SK-N-SH (cell line): ENCODE results near the gene KIF1A. TPM values are rescaled to one million over a fixed set of nuclear protein-coding genes. Genes with fewer than 3 reads are reported as not detected.

Source experiments
- CTCF ChIA-PET: fragments of 300-600, 350-600 bp; formaldehyde crosslinking; extraction: SDS; loops from one replicate; lab custom pipeline; 2021; lab: Yijun Ruan, JAX
- POLR2A ChIA-PET: fragments of 350-600 bp; sonication (Branson Sonifier 250); formaldehyde crosslinking; extraction: SDS; loops from one replicate; lab custom pipeline; 2020; ENCODE audit warnings: antibody characterized with exemption, inconsistent platforms; lab: Yijun Ruan, JAX
- DNase-seq: peaks from one replicate; pipeline ENCODE4 v3.0.0; 2012
- H2AFZ ChIP-seq: fragments of 200-600 bp; sonication (generic); 2 replicates; pipeline ENCODE4 v1.8.1; 2016; ENCODE audit warnings: antibody characterized with exemption, mild to moderate bottlenecking, low read depth
- H3F3A ChIP-seq: fragments of 200-600 bp; sonication (generic); replicated peaks from 2 replicates; pipeline ENCODE3; 2016; ENCODE audit warnings: antibody characterized with exemption, mild to moderate bottlenecking; ENCODE audit not compliant: insufficient read depth
- H3K27ac ChIP-seq, 2 experiments: fragments of 200-500 bp in 1 of 2; fragments of 200-600 bp in 1 of 2; sonication (Bioruptor generic) in 1 of 2; sonication (generic), shearing (Covaris generic) in 1 of 2; 2 replicates each; pipeline versions ENCODE4 v1.5.1 to v1.6.1; 2014 to 2016; ENCODE audit warnings: low read depth in 2 of 2, inconsistent platforms in 1 of 2, low read length in 1 of 2, mild to moderate bottlenecking in 1 of 2, mixed read lengths in 1 of 2
- H3K27me3 ChIP-seq: fragments of 200-600 bp; sonication (generic), shearing (Covaris generic); 2 replicates; pipeline ENCODE4 v1.6.1; 2016; ENCODE audit warnings: mixed run types; ENCODE audit not compliant: insufficient read depth
- H3K36me3 ChIP-seq, 2 experiments: fragments of 200-500 bp in 1 of 2; fragments of 200-600 bp in 1 of 2; sonication (Bioruptor generic) in 1 of 2; sonication (generic) in 1 of 2; replicated peaks in 1 of 2; 2 replicates each; pipeline versions ENCODE3 to v1.5.1; 2014 to 2016; ENCODE audit warnings: low read length in 1 of 2, mild to moderate bottlenecking in 1 of 2; ENCODE audit not compliant: insufficient read depth in 2 of 2, control insufficient read depth in 1 of 2
- H3K4me1 ChIP-seq, 2 experiments: fragments of 200-500 bp in 1 of 2; fragments of 200-600 bp in 1 of 2; sonication (Bioruptor generic) in 1 of 2; sonication (generic), shearing (Covaris generic) in 1 of 2; 2 replicates each; pipeline versions ENCODE4 v1.5.1 to v1.6.1; 2014 to 2016; ENCODE audit warnings: low read depth in 1 of 2, low read length in 1 of 2, mixed run types in 1 of 2; ENCODE audit not compliant: insufficient read depth in 2 of 2, control insufficient read depth in 1 of 2
- H3K4me2 ChIP-seq: fragments of 200-600 bp; sonication (generic), shearing (Covaris generic); 2 replicates; pipeline ENCODE4 v1.6.1; 2017; ENCODE audit warnings: mixed run types
- H3K4me3 ChIP-seq, 2 experiments: fragments of 200-500 bp in 1 of 2; fragments of 200-600 bp in 1 of 2; sonication (Bioruptor generic) in 1 of 2; sonication (generic), shearing (Covaris generic) in 1 of 2; 2 replicates each; pipeline versions ENCODE4 v1.5.1 to v1.8.1; 2014 to 2016; ENCODE audit warnings: low read depth in 2 of 2, inconsistent platforms in 1 of 2, low read length in 1 of 2, mild to moderate bottlenecking in 1 of 2, mixed read lengths in 1 of 2, moderate library complexity in 1 of 2
- H3K79me2 ChIP-seq: fragments of 200-600 bp; sonication (generic); 2 replicates; pipeline ENCODE4 v1.8.1; 2017; ENCODE audit warnings: mild to moderate bottlenecking; ENCODE audit not compliant: insufficient read depth
- H3K9ac ChIP-seq: fragments of 200-600 bp; sonication (generic); 2 replicates; pipeline ENCODE4 v1.6.1; 2017; ENCODE audit warnings: mixed run types
- H3K9me2 ChIP-seq: fragments of 200-600 bp; sonication (generic); 2 replicates; pipeline ENCODE4 v1.6.1; 2017; ENCODE audit warnings: mixed run types
- H3K9me3 ChIP-seq: fragments of 200-600 bp; sonication (generic); 2 replicates; pipeline ENCODE4 v1.6.1; 2017; ENCODE audit warnings: mixed run types, mild to moderate bottlenecking, moderate library complexity
- H4K20me1 ChIP-seq: fragments of 200-600 bp; sonication (generic); 2 replicates; pipeline ENCODE4 v1.6.1; 2017; ENCODE audit warnings: mild to moderate bottlenecking, mixed run types; ENCODE audit not compliant: insufficient read depth
- EP300 ChIP-seq, 2 experiments: IDR thresholded peaks; 2 replicates each; pipeline versions ENCODE4 v1.4.0 to v1.6.1; 2012; ENCODE audit warnings: borderline replicate concordance in 1 of 2, low read depth in 1 of 2, low read length in 1 of 2
- EZH2phosphoT487 ChIP-seq: fragments of 200-600 bp; sonication (generic); IDR thresholded peaks from 2 replicates; pipeline ENCODE4 v1.6.1; 2017; ENCODE audit warnings: low read depth, mixed run types, mild to moderate bottlenecking, antibody characterized with exemption, moderate library complexity, borderline replicate concordance
- FOSL2 ChIP-seq: IDR thresholded peaks from 2 replicates; pipeline ENCODE4 v1.4.0; 2012; ENCODE audit warnings: low read depth, mild to moderate bottlenecking, moderate library complexity, borderline replicate concordance
- FOXJ3 ChIP-seq: sonication (generic); formaldehyde crosslinking; IDR thresholded peaks from 2 replicates; pipeline ENCODE4 v1.5.1; 2020; ENCODE audit warnings: mild to moderate bottlenecking, missing genetic modification reagents
- FOXM1 ChIP-seq: IDR thresholded peaks from 2 replicates; pipeline ENCODE4 v1.4.0; 2012; ENCODE audit warnings: low read depth, mild to moderate bottlenecking
- GABPA ChIP-seq: IDR thresholded peaks from 2 replicates; pipeline ENCODE4 v1.4.0; 2012; ENCODE audit warnings: low read depth, mild to moderate bottlenecking
- JUND ChIP-seq: IDR thresholded peaks from 2 replicates; pipeline ENCODE4 v1.4.0; 2012
- MEF2A ChIP-seq: IDR thresholded peaks from 2 replicates; pipeline ENCODE4 v1.4.0; 2012; ENCODE audit warnings: low read depth, borderline replicate concordance
- MXI1 ChIP-seq: IDR thresholded peaks from 2 replicates; pipeline ENCODE4 v1.6.1; 2012; ENCODE audit warnings: mild to moderate bottlenecking, low read depth, low read length, improper control_type of control experiment
- POLR2AphosphoS5 ChIP-seq: IDR thresholded peaks from 2 replicates; pipeline ENCODE4 v1.6.1; 2012; ENCODE audit warnings: low read depth, low read length
- RCOR1 ChIP-seq: fragments of 150-350 bp; IDR thresholded peaks from 2 replicates; pipeline ENCODE4 v1.6.1; 2017; ENCODE audit warnings: antibody characterized with exemption, low read length
- RXRA ChIP-seq: IDR thresholded peaks from 2 replicates; pipeline ENCODE4 v1.4.0; 2012; ENCODE audit warnings: low read depth, mild to moderate bottlenecking, borderline replicate concordance
- TAF1 ChIP-seq: IDR thresholded peaks from 2 replicates; pipeline ENCODE4 v1.6.1; 2012; ENCODE audit warnings: low read depth, mild to moderate bottlenecking, low read length, moderate library complexity, borderline replicate concordance
- TCF12 ChIP-seq: IDR thresholded peaks from 2 replicates; pipeline ENCODE4 v1.4.0; 2012
- TEAD4 ChIP-seq: IDR thresholded peaks from 2 replicates; pipeline ENCODE4 v1.4.0; 2012; ENCODE audit warnings: mild to moderate bottlenecking, borderline replicate concordance; ENCODE audit not compliant: insufficient read depth
- WGBS: methylation state at CpG from one replicate; pipeline ENCODE4 v1.1.6; 2017; ENCODE audit warnings: low lambda C conversion rate; 5-methylcytosine and 5-hydroxymethylcytosine counted together
- polyA plus RNA-seq, 3 experiments: library from polyadenylated mRNA; depleted of rRNA; stranded (reverse); fragments of >200 nt; gene quantifications; 2 replicates each; pipeline ENCODE4 v1.2.3, GENCODE V29; 2012
- TF ChIP-seq, protein P1 (sequence below): fragments of 150-350 bp; IDR thresholded peaks from 2 replicates; pipeline ENCODE4 v1.6.1; 2017; ENCODE audit warnings: antibody characterized with exemption, low read length, low read depth, borderline replicate concordance
- TF ChIP-seq, protein P2 (sequence below): IDR thresholded peaks from 2 replicates; pipeline ENCODE4 v1.4.0; 2012; ENCODE audit warnings: low read depth
- TF ChIP-seq, protein P3 (sequence below): IDR thresholded peaks from 2 replicates; pipeline ENCODE4 v1.4.0; 2012; ENCODE audit warnings: low read depth, borderline replicate concordance
- TF ChIP-seq, protein P4 (sequence below): fragments of 150-350 bp; IDR thresholded peaks from 2 replicates; pipeline ENCODE4 v1.6.1; 2016; ENCODE audit warnings: mild to moderate bottlenecking, low read depth, low read length
- TF ChIP-seq, protein P5 (sequence below): fragments of 200-600 bp; sonication (generic); IDR thresholded peaks from 2 replicates; pipeline ENCODE4 v1.6.1; 2017; ENCODE audit warnings: antibody characterized with exemption, mild to moderate bottlenecking, moderate library complexity

Gene KIF1A
- polyA plus RNA-seq, 1 of the 3 experiments (the other 2 are of a cell fraction): 0.21 TPM

DNA sequence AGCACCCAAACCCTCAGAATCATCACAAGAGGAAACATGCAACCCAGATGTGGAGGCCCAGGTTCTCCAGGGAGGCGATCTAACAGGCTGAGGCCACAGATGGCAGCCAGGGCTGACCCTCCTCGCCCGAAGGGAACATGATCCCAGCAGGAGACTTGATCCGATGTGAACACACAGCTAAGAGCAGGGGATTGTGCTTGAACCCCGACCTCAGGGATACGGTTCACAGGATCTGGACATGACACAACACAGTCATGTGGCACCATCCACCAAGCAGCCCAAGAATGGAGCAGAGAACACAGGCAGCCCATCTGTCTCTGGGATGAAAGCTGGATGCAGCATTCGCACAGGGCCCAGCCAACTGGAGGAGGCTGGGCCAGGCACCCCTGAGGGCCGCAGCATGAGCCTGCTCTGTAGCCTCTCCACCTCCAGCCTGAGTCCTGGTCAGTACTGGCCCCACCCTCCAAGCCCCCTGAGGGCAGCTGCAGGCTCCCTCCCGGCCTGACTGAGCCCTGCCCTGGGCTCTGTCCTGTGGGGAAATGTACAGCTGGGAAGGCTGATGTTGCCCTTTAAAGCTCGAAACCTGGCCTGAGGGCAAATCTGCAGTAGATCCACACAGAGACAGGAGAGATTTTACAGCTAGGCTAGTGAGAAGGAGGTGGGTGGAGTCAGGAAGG, 89.4 kb downstream of the KIF1A start:
- Histone ChIP-seq H3K9me2 (no peaks in the 10 kb centered on the region), H3K27ac (peak overlapping the region in 1 of 2 experiments; percentile 25; a peak in 1 of 4 replicates), H3K79me2 (no peaks in the 10 kb centered on the region), H3K9ac (no peak overlapping the region), H3K36me3 (no peaks in the 10 kb centered on the region), H3K27me3 (no peaks in the 10 kb centered on the region), H3K4me3 (no peak overlapping the region), H3K4me1 (peaks cover 0 to 39% of the 10 kb centered on the region in 2 experiments; a peak in 1 of 4 replicates), H4K20me1 (no peaks in the 10 kb centered on the region), H2AFZ (no peak overlapping the region), H3K9me3 (no peaks in the 10 kb centered on the region), H3F3A (no peaks in the 10 kb centered on the region), H3K4me2 (no peak overlapping the region)
- TF ChIP-seq GABPA: no peak
- TF ChIP-seq FOXM1: no peak
- no peak for TF ChIP-seq FOXJ3 (CRISPR knock-in tag)
- TF ChIP-seq, protein P1, sequence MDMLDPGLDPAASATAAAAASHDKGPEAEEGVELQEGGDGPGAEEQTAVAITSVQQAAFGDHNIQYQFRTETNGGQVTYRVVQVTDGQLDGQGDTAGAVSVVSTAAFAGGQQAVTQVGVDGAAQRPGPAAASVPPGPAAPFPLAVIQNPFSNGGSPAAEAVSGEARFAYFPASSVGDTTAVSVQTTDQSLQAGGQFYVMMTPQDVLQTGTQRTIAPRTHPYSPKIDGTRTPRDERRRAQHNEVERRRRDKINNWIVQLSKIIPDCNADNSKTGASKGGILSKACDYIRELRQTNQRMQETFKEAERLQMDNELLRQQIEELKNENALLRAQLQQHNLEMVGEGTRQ: no peak
- TF ChIP-seq EP300 (IDR thresholded peaks at IDR 0.05; ENCODE audit: borderline replicate concordance in 1 of 2, low read depth in 1 of 2, low read length in 1 of 2): no peak
- no peak for TF ChIP-seq MXI1
- TF ChIP-seq POLR2AphosphoS5: no peak
- TF ChIP-seq, protein P2, sequence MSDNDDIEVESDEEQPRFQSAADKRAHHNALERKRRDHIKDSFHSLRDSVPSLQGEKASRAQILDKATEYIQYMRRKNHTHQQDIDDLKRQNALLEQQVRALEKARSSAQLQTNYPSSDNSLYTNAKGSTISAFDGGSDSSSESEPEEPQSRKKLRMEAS: no peak
- TF ChIP-seq, protein P3, sequence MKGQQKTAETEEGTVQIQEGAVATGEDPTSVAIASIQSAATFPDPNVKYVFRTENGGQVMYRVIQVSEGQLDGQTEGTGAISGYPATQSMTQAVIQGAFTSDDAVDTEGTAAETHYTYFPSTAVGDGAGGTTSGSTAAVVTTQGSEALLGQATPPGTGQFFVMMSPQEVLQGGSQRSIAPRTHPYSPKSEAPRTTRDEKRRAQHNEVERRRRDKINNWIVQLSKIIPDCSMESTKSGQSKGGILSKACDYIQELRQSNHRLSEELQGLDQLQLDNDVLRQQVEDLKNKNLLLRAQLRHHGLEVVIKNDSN: no peak
- no peak for TF ChIP-seq MEF2A
- DNase-seq: no peak
- ChIA-PET CTCF (interaction anchor here (0.7 to 1.6 kb wide), 3 partner anchors 9 to 110 kb away, joined by 3 to 7 read pairs (median 3); no protein-coding TSS in a partner anchor), POLR2A (interaction anchor here (1.7 kb wide), 1 partner anchor 9 kb away, joined by 4 read pairs; no protein-coding TSS in a partner anchor)
- WGBS: 42% methylated on average over 4 of the region's 10 CpGs

DNA sequence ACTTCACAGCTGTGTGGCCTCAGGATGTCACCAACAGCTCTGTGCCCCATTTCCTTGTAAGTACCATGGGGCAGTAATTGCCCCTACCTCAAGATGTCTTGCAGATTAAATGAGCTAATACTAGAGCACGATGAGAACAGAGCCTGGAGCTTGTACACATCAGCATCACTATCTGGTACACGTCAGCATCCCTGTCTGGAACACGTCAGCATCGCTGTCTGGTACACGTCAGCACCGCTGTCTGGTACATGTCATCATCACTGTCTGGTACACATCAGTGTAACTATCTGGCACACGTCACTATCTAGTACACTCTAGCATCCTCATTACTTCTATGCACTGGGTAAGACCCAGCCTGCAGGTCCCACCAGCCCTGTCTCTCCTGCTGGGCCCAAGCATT, 91.2 kb downstream of the KIF1A start:
- H3K9me3 ChIP-seq: no peaks in the 10 kb centered on the region
- peaks cover 0 to 39% of the 10 kb centered on the region in 2 experiments; a peak in 1 of 4 replicates for H3K4me1 ChIP-seq
- no peaks in the 10 kb centered on the region for H3K36me3 ChIP-seq
- no peak overlapping the region for H3K4me2 ChIP-seq
- WGBS: 17% methylated on average over 4 of the region's 7 CpGs
- H3K9ac ChIP-seq: no peak overlapping the region
- ChIA-PET CTCF (interaction anchor here (0.9 to 1.3 kb wide), 2 partner anchors 23 to 88 kb away, joined by 3 to 4 read pairs; no protein-coding TSS in a partner anchor), POLR2A (no interaction called here)
- no peaks in the 10 kb centered on the region for H3K9me2 ChIP-seq
- H3K79me2 ChIP-seq: no peaks in the 10 kb centered on the region
- DNase-seq: peak; percentile 72
- no peaks in the 10 kb centered on the region for H3F3A ChIP-seq
- no peak overlapping the region for H2AFZ ChIP-seq
- no peaks in the 10 kb centered on the region for H4K20me1 ChIP-seq
- H3K4me3 ChIP-seq: no peak overlapping the region
- peak overlapping the region in 1 of 2 experiments; percentile 39; a peak in 1 of 4 replicates for H3K27ac ChIP-seq
- H3K27me3 ChIP-seq: no peaks in the 10 kb centered on the region
- TF ChIP-seq RXRA: no peak
- no peak for TF ChIP-seq TEAD4
- TF ChIP-seq FOXJ3 (CRISPR knock-in tag): no peak
- no peak; the same call in 1 of the 2 replicates for TF ChIP-seq RCOR1
- no peak for TF ChIP-seq TAF1
- TF ChIP-seq, protein P4, sequence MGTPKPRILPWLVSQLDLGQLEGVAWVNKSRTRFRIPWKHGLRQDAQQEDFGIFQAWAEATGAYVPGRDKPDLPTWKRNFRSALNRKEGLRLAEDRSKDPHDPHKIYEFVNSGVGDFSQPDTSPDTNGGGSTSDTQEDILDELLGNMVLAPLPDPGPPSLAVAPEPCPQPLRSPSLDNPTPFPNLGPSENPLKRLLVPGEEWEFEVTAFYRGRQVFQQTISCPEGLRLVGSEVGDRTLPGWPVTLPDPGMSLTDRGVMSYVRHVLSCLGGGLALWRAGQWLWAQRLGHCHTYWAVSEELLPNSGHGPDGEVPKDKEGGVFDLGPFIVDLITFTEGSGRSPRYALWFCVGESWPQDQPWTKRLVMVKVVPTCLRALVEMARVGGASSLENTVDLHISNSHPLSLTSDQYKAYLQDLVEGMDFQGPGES: no peak
- peak; percentile 6; the same call in 1 of the 2 replicates for TF ChIP-seq TCF12
- no peak for TF ChIP-seq MXI1
- no peak for TF ChIP-seq JUND
- TF ChIP-seq, protein P5, sequence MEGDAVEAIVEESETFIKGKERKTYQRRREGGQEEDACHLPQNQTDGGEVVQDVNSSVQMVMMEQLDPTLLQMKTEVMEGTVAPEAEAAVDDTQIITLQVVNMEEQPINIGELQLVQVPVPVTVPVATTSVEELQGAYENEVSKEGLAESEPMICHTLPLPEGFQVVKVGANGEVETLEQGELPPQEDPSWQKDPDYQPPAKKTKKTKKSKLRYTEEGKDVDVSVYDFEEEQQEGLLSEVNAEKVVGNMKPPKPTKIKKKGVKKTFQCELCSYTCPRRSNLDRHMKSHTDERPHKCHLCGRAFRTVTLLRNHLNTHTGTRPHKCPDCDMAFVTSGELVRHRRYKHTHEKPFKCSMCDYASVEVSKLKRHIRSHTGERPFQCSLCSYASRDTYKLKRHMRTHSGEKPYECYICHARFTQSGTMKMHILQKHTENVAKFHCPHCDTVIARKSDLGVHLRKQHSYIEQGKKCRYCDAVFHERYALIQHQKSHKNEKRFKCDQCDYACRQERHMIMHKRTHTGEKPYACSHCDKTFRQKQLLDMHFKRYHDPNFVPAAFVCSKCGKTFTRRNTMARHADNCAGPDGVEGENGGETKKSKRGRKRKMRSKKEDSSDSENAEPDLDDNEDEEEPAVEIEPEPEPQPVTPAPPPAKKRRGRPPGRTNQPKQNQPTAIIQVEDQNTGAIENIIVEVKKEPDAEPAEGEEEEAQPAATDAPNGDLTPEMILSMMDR: no peak
- TF ChIP-seq FOXM1: no peak
- TF ChIP-seq EZH2phosphoT487: no peak
- TF ChIP-seq FOSL2: no peak
